Hematopoietic multipotent progenitor cell treated with erythropoietin and hydrocortisone succinate and interleukin-3 and kit ligand, for 4 days (in vitro differentiated cells): ENCODE data around the gene PHETA1.

Experiments used
- DNase-seq: peaks from one replicate; pipeline ENCODE4 v3.0.0-alpha.2; 2015

PHETA1 gene

DNA sequence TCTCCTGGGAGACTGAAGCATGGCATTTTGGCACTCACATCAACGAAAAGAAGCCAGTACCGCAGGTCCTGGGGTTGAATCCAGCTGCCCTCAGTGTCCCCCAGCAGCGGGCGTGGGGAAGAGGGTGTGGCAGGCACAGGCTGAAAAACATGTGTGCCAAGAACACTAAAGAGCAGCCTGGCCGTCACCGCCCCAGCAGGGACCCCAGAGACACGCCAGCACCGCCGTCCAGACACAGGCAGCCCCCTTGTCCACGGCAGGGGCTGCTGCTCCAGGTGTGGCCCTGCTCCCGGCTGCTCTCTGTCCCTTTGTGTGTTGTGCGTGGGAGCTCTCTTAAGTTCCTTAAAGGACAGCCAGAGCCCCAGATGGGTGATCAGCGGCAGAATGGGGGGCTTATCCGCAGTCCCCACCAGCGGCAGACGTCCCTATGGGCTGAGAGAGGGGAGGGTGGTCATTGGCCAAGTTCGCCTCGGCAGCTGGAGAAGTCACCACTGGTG is 556 bp downstream of the PHETA1 start:
- peak; percentile 43 for DNase-seq

DNA sequence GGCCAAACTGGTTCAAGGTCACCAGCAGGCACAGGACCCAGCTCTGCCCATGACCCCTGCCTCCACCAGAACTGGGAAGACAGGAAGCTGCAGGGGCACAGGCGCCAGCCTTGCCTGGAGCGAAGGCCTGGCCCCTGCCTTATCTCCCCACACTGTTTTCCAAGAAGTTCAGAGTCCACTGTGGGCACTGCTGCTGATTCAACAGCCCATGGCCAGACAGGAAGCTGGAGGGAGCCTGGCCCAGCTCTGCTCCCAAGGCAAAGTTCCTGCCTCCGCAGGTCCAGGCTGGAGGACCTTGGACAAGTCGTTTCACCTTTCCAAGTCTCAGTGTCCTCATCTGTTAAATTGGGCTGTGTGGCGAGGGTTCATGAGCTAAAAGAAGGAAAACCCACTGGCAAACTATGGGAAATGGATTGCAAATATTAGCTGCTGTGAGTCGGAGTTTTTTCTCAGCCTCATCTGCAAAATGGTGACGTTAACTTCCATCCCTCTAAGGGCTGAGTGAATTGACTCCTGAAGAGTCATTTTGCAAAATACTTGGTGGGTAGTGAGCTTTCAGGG is 1.2 kb downstream of the PHETA1 start:
- DNase-seq: peak; percentile 24

DNA sequence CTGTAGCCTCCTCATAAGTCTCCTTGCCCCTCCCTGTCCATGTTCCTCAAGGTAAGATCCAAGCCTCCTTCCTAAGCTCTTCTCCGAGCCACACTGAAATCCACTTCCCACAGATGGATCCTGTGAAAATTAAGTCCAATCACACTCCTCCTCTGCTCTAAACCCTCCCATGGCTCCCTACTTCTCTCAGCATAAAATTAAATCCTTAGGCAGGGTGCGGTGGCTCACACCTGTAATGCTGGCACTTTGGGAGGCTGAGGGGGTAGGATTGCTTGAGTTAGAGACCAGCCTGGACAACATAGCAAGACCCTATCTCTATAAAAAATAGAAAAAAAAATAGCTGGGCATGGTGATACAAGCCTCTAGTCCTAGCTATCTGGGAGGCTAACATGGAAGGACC is 2.3 kb downstream of the PHETA1 start:
- no peak for DNase-seq

DNA sequence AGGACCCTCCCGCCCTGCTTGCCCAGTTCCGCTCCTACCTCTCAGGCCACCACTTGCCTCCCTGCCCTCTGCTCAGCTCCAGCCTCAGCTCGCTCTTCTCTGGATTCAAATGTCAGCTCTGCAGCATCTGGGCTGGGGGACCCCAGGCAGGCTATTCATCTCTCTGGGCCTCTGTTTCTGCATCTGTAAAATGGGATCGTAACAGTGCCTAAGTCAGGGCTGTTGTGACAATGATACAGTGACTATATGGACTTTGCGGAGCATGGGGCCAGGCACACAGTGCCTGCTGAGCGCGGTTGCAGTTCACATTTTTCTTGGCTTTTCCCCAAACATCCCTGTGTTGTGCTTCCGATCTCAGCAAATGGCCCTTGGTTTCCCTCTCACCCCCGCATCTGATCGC is 2.8 kb downstream of the PHETA1 start:
- no peak for DNase-seq

DNA sequence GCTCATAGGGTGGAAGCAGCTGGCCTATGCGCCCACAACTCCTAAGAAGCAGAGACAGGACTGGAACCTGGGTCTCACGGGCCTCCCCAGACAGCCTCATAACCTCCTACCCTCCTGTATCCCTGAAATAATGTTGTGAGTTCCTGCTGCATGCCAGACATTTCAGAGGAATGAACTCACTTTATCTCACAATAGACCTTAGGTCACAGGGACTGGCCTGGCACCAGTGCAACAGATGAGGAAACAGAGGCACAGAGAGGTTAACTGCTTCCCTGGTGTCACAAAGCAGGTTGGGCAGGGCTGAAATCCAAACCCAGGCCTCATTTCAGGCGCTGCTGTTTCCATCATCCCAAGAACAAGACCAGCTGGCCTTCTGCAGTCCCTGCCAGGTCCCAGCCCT is 5.3 kb downstream of the PHETA1 start:
- no peak for DNase-seq

DNA sequence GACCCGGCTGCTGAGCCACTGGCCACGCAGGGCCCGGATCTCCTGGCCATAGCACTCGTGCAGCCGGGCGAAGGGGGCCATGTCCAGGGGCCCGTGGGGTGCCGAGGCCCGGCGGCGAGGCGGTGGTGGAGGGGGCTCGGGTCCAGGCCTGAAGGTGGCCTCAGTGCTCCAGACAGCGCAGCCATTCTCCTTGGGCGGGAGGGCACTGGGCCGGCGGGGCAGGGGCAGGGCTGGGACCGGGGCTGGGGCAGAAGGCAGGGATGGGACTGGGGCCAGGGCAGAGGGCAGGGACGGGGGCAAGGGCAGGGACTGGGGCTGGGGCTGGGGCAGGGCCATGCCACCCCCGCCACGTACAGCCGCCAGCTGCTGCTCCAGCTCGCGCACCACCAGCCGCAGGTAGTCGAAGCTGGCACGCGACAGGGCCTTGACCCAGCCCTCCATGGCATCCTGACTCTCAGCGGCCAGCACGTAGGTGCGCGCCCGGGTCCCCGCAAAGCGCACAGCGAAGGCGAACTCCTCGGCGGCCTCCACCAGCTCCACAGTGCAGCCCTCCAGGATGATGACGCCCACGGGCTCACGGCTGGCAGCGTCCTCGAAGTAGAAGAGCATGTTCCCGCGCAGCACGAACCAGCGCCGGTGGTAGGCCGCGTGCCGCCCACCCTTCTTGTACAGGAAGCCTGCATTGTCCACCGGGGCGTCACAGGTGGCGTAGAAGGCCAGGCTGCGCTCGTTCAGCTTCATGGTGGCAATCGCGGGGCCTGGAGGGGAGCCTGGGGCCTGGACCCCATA is 6.0 kb downstream of the PHETA1 start:
- no peak for DNase-seq

DNA sequence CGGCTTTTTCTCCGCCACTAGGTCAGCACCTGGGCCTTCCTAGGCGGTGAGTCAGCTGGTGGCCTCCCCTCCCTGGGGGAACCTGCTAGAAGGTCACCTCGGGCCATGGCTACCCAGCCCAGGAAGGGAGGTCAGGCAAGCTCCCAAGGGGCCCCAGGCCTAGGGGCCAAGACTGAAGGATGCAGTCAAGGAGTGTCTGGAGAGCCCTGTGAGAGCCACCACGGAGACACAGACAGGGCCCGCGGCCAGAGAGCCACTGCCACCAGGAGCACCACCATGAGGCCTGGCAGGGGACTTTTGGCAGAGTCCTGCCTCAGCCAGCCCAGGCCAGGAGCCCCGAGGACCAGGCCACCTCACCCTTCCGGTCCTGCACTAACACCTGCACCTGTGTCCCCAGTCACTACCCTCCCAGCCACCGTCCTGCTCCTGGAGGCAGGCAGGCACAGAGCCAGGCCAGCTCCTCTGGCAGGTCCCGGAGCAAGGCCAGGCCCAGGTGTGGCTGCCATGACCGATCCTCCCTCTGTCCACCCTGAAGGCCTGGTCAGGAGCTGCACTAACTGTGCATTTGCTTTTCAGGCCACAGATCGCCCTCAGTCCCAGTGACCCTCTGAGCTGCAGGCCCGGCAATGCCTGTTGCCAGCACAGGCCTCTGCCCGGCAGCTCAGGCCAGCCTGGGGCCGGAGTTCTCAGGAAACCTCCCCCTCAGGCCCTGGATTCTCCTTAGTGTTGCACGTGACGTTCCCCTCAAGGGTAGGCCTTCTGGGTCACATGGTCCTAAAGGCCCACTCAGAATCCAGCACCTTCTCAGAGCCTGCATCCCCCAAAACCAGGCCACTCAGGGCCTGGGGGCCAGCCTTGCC is 6.9 kb downstream of the PHETA1 start:
- DNase-seq: no peak

DNA sequence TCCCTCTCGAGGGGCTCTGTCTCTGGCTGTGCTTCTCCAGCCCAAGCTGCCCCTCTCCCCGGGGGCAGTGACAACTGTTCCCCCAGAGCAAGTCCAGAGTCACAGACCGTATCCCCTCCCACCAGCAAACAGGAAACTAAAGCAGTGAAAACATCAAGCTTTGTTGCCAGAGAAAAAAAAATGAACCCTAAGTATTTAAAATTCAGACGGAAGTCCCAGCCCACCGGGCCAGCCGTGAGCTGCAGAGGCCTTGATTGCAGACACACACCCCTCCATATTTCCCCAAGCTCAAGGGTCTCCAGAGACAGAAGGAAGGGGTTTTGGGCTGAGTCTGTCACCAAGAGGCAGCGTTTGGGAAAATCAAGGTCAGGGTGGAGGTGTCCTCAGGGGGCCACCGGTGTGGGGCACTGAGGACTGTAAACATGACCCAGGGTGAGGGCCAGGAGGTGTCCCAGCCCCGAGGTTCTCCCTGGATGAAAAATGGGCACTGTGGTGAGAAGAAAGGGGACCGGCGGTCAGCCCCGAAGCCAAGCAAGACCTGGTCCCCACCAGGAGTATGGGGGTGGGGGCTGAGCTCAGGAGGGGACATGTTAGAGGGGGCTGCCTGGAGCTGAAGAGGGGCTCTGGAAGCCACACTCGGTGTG is 7.7 kb downstream of the PHETA1 start:
- no peak for DNase-seq

DNA sequence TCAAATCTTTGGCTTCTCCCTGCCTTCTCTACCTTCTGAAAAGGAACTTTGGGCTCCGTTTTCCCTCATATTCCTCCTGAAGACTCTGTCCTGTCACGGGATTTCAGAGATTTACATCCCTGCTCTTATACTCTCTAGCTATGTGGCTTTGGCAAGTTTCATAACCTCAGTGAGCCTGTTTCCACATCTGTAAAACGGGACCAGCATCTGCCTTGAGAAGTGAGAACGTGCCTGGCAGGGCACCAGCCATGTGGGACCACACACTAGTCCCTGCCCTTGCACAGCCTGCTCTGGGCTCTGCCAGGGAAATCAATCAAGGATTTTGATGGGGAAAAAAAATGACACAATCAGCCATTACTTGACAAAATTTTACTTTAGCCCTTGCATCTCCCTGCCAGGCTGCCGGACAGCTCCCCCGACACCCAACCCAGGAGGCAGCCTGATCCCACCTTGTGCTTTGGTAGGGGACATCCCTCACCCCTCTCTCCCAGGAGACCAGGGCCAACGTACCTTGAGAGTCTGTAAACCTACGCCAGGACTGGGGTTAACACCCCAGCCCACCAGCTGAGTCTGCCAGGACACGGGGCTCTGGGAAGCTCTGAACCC is 8.5 kb downstream of the PHETA1 start:
- DNase-seq: no peak

DNA sequence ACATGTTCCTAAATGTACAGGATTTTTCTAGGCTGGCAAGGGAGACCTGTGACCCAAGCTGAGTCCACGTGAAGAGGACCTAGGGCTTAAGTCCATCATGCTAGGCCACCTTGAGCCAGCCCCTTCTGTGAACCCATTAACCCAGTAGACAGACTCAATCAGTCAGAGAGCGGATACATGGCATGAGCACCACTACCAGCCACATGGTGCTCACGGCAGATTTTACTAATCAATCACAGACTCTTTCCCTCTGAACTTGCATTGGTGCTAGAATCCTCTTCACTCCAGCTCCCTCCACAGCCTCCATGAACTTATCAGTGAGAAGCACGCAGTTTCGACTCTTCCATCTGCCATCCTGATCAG is 9.0 kb downstream of the PHETA1 start:
- no peak for DNase-seq

DNA sequence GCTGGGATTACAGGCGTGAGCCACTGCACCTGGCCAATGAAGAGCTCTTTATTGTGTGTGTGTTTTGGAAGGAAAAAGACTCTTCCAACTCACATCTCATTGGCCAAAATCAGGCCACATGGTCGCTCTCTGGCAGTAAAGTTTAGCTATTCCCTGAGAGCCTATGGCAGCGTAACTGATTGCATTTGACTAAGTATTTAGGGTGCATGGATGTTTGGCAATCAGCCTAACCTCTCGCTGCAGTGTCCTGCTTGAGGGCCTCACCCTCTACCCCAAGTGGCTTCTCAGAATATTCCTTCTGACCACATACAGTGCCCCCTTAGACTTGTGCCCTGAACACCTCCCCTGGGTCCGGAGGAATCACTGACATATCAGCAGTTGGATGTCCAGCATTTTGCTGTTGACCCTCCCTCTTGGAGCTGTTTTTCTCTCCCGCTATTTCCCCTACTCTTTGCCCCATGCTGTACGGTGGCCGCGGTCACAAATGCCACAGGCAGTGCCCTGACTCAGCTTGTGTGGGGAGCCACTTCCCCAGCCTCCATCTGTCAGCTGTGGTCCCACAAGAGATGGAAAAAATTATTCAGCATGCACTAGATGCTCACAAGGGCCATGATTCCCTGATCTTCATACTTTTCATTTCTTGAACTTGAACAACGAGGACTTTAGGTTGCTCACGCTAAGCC is 9.5 kb downstream of the PHETA1 start:
- DNase-seq: peak; percentile 85

DNA sequence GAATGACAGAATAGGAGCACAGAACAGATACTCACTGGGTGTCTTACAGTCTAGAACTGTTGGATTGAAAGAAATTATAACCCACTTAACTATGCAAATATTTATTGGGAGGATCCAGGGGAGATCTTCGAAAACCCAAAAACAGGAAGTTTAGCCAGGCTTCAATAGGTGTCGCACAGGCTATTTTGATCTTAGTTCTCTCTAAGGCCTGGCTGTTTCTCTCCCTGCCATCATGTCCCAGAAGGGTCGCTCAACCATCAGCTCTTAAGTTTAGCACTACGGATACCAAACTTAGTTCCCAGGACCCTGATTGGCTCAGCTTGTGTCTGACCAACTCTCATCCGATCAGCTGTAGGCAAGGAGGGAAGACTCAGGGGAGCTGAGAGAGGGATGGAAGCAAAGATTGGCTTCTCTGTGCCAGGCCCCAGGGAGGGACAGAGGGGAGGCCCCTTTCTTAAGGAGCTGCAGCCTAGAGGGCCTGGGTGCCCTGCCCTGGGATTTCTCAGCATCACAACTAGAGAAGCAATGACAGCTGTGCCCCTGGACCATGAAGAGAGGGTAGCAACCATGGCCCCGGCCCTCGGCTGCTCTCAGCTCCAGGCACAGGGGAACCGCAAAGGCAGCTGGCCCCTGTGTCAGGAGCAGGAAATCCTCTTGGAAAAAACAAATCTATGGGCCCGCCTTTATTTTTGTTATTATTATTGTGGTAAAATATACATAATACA is 13.5 kb downstream of the PHETA1 start:
- no peak for DNase-seq

DNA sequence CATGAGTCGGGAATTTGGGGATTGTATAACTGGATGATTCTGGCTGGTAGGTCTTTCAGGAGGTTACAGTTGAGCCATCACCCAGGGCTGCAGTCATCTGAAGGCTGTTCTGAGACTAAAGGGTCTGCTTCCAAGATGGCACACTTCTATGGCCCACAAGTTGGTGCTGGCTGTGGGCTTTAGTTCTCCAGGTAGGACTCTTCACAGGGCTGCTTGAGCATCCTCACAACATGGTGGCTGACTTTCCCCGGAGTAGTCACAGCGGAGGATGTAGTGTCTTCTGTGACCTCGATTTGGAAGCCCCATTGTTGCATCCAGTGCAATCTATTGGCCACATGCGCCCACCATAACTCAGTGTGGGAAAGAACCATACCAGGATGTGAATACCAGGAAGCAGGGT is 14.4 kb downstream of the PHETA1 start:
- no peak for DNase-seq

DNA sequence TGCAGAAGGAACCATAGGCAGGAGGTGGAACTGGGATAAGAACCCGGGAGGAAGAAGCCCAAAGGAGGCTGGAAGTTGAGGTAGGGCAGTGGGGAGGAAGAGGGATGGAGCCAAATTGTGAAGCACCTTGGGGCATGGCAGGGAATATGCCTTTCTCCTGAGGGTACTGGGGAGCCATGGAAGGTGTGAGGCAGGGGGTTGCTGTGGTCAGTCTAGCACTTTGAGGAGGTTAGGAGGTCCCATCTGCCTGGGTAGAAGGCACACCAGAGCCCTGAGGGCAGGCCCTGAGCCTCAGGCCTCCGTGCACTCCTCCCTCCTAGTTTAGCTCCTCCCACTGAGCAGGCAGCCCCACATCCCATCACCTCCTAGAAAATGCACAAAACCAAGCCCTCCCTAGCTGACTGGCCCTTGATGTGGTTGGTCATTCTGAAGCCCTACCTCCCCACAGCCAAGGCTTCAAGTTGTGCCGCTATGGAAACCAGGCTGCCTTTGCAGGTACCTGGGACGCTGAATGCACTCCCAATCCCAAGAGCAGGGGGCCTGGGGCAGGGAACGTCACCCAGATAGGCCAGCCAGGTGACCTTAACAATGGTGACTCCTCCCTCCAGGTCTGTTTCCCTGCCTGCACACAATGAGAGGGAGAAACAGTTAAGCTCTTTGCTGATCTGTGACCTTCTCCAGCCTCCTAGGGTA is 15.1 kb downstream of the PHETA1 start:
- no peak for DNase-seq

DNA sequence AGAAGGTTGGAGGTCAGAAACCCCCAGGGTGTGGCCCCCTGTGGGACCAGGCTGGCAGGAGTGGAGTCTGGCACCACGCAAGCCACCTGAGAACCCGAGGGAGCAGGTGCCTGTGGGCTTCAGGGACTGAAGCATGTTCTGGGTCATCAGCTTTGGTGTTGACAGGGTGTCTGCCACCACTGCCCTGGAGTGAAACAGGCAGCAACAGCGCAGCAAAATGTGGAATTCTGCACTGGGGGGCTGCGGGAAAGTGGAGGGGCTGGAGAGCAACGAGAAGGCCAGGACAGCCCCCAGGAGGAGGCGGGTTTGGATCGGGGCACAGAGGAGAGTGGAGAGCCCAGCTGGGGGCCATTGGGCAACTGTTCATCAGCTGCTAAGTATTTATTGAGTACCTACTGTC is 15.9 kb downstream of the PHETA1 start:
- no peak for DNase-seq

DNA sequence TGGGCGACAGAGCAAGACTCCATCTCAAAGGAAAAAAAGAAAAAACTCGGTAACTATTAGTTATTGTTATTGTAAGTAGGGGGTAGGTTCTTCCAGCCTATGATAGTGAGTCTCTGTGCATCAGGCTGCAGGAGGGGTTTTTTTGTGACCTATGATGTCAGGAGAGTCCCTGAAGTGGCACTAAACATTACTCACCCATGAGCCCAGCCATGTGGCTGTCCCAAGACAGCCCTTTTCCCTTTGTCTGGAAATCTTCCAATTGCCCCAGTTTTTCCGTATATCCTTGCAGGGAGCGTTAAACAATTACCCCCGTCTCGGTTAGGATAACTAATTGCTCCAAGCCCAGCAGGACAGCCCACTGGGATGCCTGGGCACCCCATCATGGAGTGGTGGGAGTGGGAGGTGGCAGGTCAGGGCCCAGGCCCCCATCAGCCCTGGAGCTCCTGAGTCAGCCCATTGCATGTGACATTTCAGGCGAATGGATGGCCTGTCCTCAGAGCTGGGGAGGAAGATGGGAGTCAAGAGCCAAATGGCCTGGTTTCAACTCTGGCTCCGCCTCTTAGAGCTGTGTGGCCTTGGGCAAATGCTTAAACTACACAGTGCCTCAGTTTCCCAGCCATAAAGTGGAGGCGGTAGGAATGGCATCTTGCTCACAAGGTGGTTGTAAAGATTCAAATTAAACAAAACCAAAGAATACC is 16.4 kb downstream of the PHETA1 start:
- no peak for DNase-seq

DNA sequence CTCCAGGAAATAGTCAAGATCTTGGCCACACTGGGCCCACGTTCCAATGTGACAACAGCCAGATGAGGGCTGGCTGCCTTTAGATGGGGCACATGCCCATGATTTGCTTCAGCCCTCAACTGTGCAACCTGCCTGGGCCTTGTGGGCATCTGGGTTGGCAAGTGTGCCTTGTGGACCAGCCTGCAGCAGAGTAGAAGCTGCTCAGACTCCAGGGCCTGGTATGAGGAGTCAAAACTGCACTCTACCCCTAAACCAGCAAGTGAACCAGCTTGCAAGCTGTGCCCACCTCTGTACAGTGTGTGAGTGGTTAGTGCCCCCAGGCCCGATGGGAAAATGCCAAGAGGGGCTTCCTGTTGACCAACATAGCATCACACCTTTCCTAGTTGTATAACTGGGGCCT is 17.9 kb downstream of the PHETA1 start:
- no peak for DNase-seq

DNA sequence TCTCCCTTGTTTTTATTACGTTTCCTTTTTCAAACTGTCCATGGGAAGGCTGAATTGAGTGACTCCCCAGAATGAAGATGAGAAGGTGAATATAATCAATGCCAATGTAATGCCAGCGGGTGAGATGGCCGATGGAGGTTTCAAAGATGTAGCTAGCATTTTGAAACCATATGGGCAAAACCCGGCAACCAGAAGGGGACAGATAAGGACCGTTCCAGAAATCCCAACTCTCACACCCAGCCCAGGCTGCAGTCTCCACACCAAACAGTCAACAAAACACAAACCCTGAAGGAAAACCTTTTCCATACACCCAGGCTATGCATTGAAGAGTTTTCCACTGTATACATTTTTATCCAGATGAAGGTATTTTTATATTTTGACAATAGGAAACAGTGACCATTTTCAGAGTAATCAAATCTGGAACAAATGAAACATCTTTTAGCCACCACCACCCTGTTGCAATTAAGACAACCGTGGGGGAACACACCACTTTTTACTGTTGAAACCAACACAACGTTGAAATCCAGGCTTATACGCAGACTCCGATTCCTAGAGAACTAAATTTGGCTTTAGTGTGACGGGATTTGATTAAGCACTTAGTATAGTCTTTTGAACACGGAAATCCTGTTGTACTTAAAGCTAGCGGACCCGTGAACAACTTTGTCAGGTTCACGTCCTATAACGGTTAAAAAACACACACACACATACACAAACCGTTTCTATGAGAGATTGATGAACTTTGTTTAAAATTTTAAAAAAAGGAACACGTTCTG is 19.0 kb downstream of the PHETA1 start:
- no peak for DNase-seq

DNA sequence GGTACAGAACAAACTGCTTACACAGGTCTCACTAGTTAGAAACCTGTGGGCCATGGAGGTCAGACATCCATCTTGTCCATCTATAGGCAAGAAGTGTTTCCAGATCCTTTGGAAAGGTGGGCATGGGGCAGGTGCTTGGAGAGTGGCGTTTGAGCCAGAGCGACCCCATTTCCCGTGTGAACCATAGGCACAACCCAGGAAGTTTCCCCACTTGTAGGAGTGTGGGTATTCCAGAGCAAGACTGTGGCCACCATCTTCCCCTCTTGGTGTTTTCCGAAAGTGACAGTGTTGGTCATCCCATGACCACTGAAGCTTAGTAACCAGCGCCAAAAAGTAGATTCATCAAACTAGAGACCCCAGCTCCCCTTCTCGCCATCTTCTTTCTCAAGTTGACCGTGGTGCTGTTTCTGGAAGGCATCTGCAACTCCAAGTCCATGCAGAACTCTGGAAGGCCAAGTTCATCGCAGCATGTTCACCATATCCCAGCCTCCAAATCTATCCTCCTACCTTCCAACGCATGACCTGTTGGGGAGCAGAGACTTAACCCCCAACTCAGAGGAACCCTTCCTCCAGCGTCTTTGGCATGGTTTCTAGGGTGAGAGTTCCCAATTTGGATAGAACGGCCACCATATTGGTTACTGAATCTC is 19.7 kb downstream of the PHETA1 start:
- no peak for DNase-seq
